ENCODE results near the gene ITPR1. TPM values are rescaled to one million over a fixed set of nuclear protein-coding genes. Genes with fewer than 3 reads are reported as not detected.

The ITPR1 gene
- total and polyA plus RNA-seq, 4 donors = 30.7 to 294 (median 149) TPM

GRCh38 chr3:4884888-4885287 is 391.7 kb downstream of the ITPR1 start:
- 35 to 40% methylated on average over 3 of the region's 3 CpGs for WGBS, 2 donors
- intact Hi-C loops (cut with DNase I) = no loop called here
- no peak for ATAC-seq (ENCODE audit: low FRiP score)
- H3K36me3 ChIP-seq (ENCODE audit: control insufficient read depth in 1 of 2, insufficient read depth in 2 of 2, low read length in 1 of 2) = no peaks in the 10 kb centered on the region
- H3K4me1 ChIP-seq (ENCODE audit: control insufficient read depth in 1 of 2, insufficient read depth in 2 of 2, low read length in 2 of 2) = no peaks in the 10 kb centered on the region
- no peaks in the 10 kb centered on the region for H3K27me3 ChIP-seq (ENCODE audit: control insufficient read depth in 1 of 2, insufficient read depth in 2 of 2, low read length in 1 of 2)
- no peak for DNase-seq
- no peaks in the 10 kb centered on the region for H3K9me3 ChIP-seq (ENCODE audit: control insufficient read depth, low read length)
- no peak overlapping the region for H3K4me3 ChIP-seq (ENCODE audit: low read length in 2 of 2)
- H3K27ac ChIP-seq (ENCODE audit: low read depth in 1 of 2, low read length in 2 of 2) = no peak overlapping the region

DNA sequence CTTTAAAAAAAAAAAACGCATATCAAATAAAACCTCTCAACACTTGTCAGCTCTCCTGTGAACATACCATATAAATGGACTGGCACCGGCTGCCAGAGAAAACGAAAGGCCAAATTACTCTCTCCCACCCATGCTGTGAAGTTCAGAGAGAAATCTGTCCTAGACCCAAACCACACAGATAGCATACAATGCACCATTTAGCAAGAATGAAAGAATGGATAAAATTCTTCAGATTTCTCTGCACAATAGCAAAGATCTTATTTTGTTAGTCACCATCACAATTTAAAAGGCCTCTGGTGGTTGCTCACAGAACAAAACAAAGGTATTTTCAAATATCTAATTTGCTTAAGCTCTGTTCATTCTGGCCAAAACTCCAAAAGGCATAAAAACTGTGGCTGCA is 392.2 kb downstream of the ITPR1 start:
- H3K9me3 ChIP-seq (ENCODE audit: control insufficient read depth, low read length) = no peaks in the 10 kb centered on the region
- no peak overlapping the region for H3K27ac ChIP-seq (ENCODE audit: low read depth in 1 of 2, low read length in 2 of 2)
- intact Hi-C loops (cut with DNase I) = no loop called here
- no peak overlapping the region for H3K4me3 ChIP-seq (ENCODE audit: low read length in 2 of 2)
- ATAC-seq (ENCODE audit: low FRiP score) (no peak), DNase-seq (no peak)
- no peaks in the 10 kb centered on the region for H3K36me3 ChIP-seq (ENCODE audit: control insufficient read depth in 1 of 2, insufficient read depth in 2 of 2, low read length in 1 of 2)
- no peaks in the 10 kb centered on the region for H3K4me1 ChIP-seq (ENCODE audit: control insufficient read depth in 1 of 2, insufficient read depth in 2 of 2, low read length in 2 of 2)
- 10 to 21% methylated on average over 3 of the region's 3 CpGs for WGBS, 2 donors
- no peaks in the 10 kb centered on the region for H3K27me3 ChIP-seq (ENCODE audit: control insufficient read depth in 1 of 2, insufficient read depth in 2 of 2, low read length in 1 of 2)

DNA sequence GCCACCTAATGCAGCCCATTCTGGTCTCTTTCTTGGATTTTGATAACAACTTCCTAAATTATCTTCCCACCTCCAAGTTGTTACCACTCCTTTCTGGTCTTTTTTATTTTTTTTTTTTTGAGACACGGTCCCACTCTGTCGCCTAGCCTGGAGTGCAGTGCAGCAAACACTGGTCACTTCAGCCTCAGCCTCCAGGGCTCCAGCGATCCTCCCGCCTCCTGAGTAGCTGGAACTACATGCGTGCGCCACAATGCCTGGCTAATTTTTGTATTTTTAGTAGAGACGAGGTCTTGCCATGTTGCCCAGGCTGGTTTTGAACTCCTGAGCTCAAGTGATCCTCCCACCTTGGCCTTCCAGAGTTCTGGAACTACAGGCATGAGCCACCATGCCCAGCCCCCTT is 393.3 kb downstream of the ITPR1 start:
- Histone ChIP-seq H3K4me1 (ENCODE audit: control insufficient read depth in 1 of 2, insufficient read depth in 2 of 2, low read length in 2 of 2) (no peaks in the 10 kb centered on the region), H3K27ac (ENCODE audit: low read depth in 1 of 2, low read length in 2 of 2) (no peak overlapping the region), H3K27me3 (ENCODE audit: control insufficient read depth in 1 of 2, insufficient read depth in 2 of 2, low read length in 1 of 2) (no peaks in the 10 kb centered on the region), H3K36me3 (ENCODE audit: control insufficient read depth in 1 of 2, insufficient read depth in 2 of 2, low read length in 1 of 2) (no peaks in the 10 kb centered on the region), H3K4me3 (ENCODE audit: low read length in 2 of 2) (no peak overlapping the region), H3K9me3 (ENCODE audit: control insufficient read depth, low read length) (no peaks in the 10 kb centered on the region)
- DNase-seq = no peak
- 94 to 97% methylated on average over 7 of the region's 7 CpGs for WGBS, 2 donors
- ATAC-seq (ENCODE audit: low FRiP score) = no peak
- intact Hi-C loops (cut with DNase I) = no loop called here

GRCh38 chr3:4887177-4887576 is 394.0 kb downstream of the ITPR1 start:
- DNase-seq = no peak
- 95 to 96% methylated on average over 8 of the region's 8 CpGs for WGBS, 2 donors
- Histone ChIP-seq H3K27me3 (ENCODE audit: control insufficient read depth in 1 of 2, insufficient read depth in 2 of 2, low read length in 1 of 2) (no peaks in the 10 kb centered on the region), H3K9me3 (ENCODE audit: control insufficient read depth, low read length) (no peaks in the 10 kb centered on the region), H3K36me3 (ENCODE audit: control insufficient read depth in 1 of 2, insufficient read depth in 2 of 2, low read length in 1 of 2) (no peaks in the 10 kb centered on the region), H3K4me3 (ENCODE audit: low read length in 2 of 2) (no peak overlapping the region), H3K27ac (ENCODE audit: low read depth in 1 of 2, low read length in 2 of 2) (no peak overlapping the region), H3K4me1 (ENCODE audit: control insufficient read depth in 1 of 2, insufficient read depth in 2 of 2, low read length in 2 of 2) (no peaks in the 10 kb centered on the region)
- no peak for ATAC-seq (ENCODE audit: low FRiP score)
- intact Hi-C loops (cut with DNase I) = no loop called here

GRCh38 chr3:4888913-4889846 is 396.0 kb downstream of the ITPR1 start:
- DNase-seq = no peak
- Histone ChIP-seq H3K4me3 (ENCODE audit: low read length in 2 of 2) (no peak overlapping the region), H3K27me3 (ENCODE audit: control insufficient read depth in 1 of 2, insufficient read depth in 2 of 2, low read length in 1 of 2) (no peaks in the 10 kb centered on the region), H3K4me1 (ENCODE audit: control insufficient read depth in 1 of 2, insufficient read depth in 2 of 2, low read length in 2 of 2) (no peaks in the 10 kb centered on the region), H3K36me3 (ENCODE audit: control insufficient read depth in 1 of 2, insufficient read depth in 2 of 2, low read length in 1 of 2) (no peaks in the 10 kb centered on the region), H3K9me3 (ENCODE audit: control insufficient read depth, low read length) (no peaks in the 10 kb centered on the region), H3K27ac (ENCODE audit: low read depth in 1 of 2, low read length in 2 of 2) (no peak overlapping the region)
- ATAC-seq (ENCODE audit: low FRiP score) = no peak
- 83 to 86% methylated on average over 4 of the region's 4 CpGs for WGBS, 2 donors
- intact Hi-C loops (cut with DNase I) = no loop called here

- ATAC-seq (ENCODE audit: low FRiP score) (no peak), DNase-seq (no peak)
- Histone ChIP-seq H3K4me1 (ENCODE audit: control insufficient read depth in 1 of 2, insufficient read depth in 2 of 2, low read length in 2 of 2) (no peaks in the 10 kb centered on the region), H3K4me3 (ENCODE audit: low read length in 2 of 2) (no peak overlapping the region), H3K27ac (ENCODE audit: low read depth in 1 of 2, low read length in 2 of 2) (no peak overlapping the region), H3K36me3 (ENCODE audit: control insufficient read depth in 1 of 2, insufficient read depth in 2 of 2, low read length in 1 of 2) (no peaks in the 10 kb centered on the region), H3K9me3 (ENCODE audit: control insufficient read depth, low read length) (no peaks in the 10 kb centered on the region), H3K27me3 (ENCODE audit: control insufficient read depth in 1 of 2, insufficient read depth in 2 of 2, low read length in 1 of 2) (no peaks in the 10 kb centered on the region)
- intact Hi-C loops (cut with DNase I) = no loop called here
- WGBS, 2 donors = 86 to 90% methylated on average over 3 of the region's 3 CpGs
Measured at GRCh38 chr3:4889896-4890295, 396.7 kb downstream of the ITPR1 start.

DNA sequence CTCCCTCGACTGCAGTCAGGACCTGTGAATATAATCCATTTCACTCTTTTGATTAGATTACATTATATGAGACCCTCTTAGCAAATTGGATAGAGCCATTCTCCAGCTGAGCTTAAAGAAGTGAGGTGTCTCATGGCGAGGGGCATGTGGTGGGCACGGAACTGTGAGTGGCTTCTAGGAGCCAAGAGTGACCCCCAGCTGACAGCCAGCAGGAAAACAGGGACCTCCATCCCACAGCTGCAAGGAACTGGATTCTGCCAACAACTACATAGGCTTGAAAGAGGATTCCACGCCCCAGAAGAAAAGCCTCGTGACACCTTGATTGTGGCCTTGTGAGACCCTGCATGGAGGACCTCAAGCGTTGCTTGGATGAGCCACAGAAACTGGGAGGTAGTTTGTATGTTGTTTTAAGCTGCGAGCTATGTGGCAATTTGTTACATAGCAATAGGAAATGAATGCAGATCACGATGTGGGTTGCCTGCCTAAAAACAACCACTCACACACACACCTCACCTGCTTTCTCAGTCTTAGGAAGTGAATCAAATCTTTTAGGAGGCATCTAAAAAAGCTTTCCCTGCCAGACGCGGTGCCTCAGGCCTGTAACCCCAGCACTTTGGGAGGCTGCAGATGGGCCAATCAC is 401.9 kb downstream of the ITPR1 start:
- Histone ChIP-seq H3K4me3 (ENCODE audit: low read length in 2 of 2) (no peak overlapping the region), H3K27me3 (ENCODE audit: control insufficient read depth in 1 of 2, insufficient read depth in 2 of 2, low read length in 1 of 2) (no peaks in the 10 kb centered on the region), H3K36me3 (ENCODE audit: control insufficient read depth in 1 of 2, insufficient read depth in 2 of 2, low read length in 1 of 2) (no peaks in the 10 kb centered on the region), H3K4me1 (ENCODE audit: control insufficient read depth in 1 of 2, insufficient read depth in 2 of 2, low read length in 2 of 2) (peaks cover 0 to 5% of the 10 kb centered on the region in 2 donors), H3K9me3 (ENCODE audit: control insufficient read depth, low read length) (no peaks in the 10 kb centered on the region), H3K27ac (ENCODE audit: low read depth in 1 of 2, low read length in 2 of 2) (no peak overlapping the region)
- ATAC-seq (ENCODE audit: low FRiP score) = no peak
- WGBS, 2 donors = 90 to 91% methylated on average over 10 of the region's 10 CpGs
- no peak for DNase-seq
- intact Hi-C loops (cut with DNase I) = loop anchor here in 1 of 2 donors (5.0 kb wide), 1 partner anchor 82 kb away; the partner anchor contains the start of gene BHLHE40

- Histone ChIP-seq H3K36me3 (ENCODE audit: control insufficient read depth in 1 of 2, insufficient read depth in 2 of 2, low read length in 1 of 2) (no peaks in the 10 kb centered on the region), H3K9me3 (ENCODE audit: control insufficient read depth, low read length) (no peaks in the 10 kb centered on the region), H3K4me1 (ENCODE audit: control insufficient read depth in 1 of 2, insufficient read depth in 2 of 2, low read length in 2 of 2) (peaks cover 0 to 6% of the 10 kb centered on the region in 2 donors), H3K27ac (ENCODE audit: low read depth in 1 of 2, low read length in 2 of 2) (no peak overlapping the region), H3K27me3 (ENCODE audit: control insufficient read depth in 1 of 2, insufficient read depth in 2 of 2, low read length in 1 of 2) (no peaks in the 10 kb centered on the region), H3K4me3 (ENCODE audit: low read length in 2 of 2) (no peak overlapping the region)
- no peak for ATAC-seq (ENCODE audit: low FRiP score)
- WGBS, 2 donors = 59 to 64% methylated on average over 3 of the region's 3 CpGs
- intact Hi-C loops (cut with DNase I) = loop anchor here in 1 of 2 donors (5.0 kb wide), 1 partner anchor 81 kb away; the partner anchor contains the start of gene BHLHE40
- peak in 1 of 2 donors; percentile 63 for DNase-seq
Measured at GRCh38 chr3:4895838-4896237, 402.7 kb downstream of the ITPR1 start.
